ENCODE data around the gene RRP1B.
"Not testable (repeated sequence)": the region's sequence is repeated elsewhere in the genome, so short reads cannot be mapped to it uniquely, and the experiment has no call there.

Gene RRP1B

DNA sequence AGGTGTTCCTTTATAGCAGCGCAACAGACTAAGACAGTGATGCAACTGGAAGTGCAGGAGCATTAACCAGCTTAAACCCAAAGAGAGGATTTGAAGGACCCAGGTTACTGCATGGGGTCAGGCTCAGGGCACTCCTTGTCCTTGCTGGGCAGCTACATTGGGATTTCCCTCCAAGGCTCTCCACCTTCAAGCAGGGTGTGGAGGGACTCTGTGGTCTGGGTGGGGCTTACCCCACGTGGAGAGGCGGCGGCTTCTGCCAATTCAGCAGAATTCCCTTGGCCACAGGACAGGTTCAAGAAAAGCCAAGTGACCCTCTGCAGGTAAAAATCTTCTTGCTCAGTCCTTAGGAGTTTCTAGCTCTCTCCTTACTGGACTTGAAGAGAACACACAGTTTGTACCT, 6.5 kb downstream of the RRP1B start:
- H3K27ac ChIP-seq: no peak overlapping the region
- no peak for DNase-seq (ENCODE audit: low read depth, low spot score)

DNA sequence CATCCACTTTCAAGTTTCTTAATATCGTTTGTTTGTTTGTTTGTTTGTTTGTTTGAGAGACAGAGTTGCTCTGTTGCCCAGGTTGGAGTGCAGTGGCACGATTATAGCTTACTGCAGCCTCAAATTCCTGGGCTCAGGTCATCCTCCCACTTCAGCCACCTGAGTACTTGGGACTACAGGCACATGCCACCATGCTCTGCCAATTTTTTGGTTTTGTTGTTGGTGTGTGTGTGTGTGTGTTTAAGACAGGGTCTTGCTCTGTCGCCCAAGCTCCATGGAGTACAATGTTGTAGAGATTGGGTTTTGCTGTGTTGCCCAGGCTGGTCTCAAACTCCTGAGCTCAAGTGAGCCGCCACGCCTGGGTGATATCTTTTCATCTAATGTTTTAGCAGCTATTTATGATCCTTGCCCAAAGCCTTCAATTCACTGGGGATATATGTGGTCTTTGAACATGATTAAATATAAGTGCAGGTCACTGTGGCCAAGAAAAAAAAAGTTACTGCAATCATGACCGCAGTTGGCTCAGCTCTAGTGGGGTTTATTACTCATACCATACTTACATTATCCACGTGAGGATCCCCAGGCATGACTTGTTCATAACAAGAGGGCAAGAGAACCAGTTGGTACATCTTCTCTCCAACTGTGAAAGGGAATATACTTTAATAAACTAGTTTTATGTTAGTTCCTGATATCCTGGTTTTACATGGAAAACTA, 8.0 kb downstream of the RRP1B start:
- peak overlapping the region; percentile 51 for H3K27ac ChIP-seq
- DNase-seq (ENCODE audit: low read depth, low spot score): peak; percentile 14

DNA sequence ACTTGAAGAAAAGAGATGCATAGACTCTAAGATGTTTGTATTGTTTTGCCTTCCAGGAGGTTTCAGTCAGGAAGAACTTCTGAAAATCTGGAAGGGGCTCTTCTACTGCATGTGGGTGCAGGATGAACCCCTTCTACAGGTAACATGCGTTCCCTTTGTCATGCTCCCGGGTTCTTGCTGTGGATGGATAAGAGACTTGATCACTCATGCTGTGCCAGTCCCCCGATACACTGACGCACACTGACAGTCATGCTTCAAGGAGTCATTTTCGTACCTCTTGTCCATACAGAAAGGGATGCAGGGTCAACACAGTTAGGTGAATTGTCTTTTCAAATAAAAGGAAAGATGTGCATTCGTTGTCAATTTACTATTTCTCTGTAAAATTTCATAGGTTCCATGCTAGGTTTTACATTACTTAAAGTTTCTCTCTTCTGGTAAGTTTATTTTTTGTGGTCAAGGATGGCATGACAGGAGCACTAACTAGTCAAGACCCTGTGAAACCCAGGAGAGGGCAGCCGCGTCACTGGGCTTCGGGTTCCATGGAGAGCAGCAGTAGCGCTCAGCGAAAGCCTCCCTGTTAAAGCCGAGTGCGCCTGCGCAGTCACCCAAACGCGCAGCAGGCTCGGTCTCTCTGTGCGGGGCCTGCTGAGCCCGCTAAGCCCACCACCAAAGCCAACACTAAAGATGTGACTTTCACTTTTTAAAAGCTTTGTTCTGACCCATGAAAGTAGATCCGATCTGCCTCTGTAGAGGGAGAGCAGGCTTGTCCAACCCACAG, 10.7 kb downstream of the RRP1B start:
- H3K27ac ChIP-seq: no peak overlapping the region
- no peak for DNase-seq (ENCODE audit: low read depth, low spot score)

DNA sequence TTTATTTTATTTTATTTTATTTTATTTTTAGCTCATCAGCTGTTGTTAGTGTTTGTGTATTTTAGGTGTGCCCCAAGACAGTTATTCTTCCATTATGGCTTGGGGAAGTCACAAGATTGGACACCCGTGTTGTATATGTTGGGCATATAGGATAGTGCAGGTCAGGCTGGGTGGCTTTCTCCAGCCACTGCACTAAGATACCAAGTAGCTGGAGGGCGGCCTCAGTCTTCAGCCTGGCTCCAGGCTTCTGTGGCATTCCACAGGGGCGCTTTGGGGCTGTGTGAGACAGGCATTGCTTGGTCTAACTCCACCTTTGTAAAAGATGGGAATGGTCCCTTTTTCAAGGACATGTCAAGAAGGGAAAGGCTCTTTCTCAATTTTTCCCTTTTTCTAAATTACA, 16.5 kb downstream of the RRP1B start:
- no peak overlapping the region for H3K27ac ChIP-seq
- no peak for DNase-seq (ENCODE audit: low read depth, low spot score)

DNA sequence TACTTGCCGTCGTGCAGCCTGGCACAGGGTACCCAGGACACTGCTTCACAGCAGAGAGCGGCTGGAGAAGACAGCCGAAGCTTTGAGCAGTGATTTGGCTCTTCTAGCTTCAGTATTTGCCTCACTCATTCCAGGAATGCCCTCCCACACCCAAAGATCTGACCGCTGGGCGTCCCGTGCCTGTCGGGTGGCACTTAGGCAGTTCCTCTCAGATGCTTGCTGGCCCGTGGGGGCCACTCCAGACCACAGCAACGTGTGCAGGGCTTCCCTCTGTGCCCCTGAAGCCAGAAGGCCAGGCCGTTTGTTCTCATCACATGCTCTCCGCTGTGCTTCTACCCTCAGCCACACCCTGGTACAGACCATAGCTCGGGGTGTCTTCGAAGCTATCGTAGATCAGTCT, 17.0 kb downstream of the RRP1B start:
- DNase-seq (ENCODE audit: low read depth, low spot score): no peak
- no peak overlapping the region for H3K27ac ChIP-seq

DNA sequence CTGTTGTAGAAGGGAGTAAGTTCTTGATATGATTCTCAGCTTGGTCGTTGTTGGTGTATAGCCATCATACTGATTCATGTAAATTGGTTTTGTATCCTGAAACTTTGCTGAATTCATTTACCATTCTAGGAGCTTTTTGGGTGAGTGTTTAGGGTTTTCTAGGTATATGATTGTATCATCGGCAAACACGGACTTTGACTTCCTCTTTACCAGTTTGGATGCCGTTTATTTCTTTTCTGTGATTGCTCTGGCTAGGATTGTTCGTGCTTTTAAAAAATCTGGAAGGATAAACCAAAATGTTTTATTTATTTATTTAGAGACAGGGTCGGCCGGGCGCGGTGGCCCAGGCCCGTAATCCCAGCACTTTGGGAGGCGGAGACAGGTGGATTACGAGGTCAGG, 20.6 kb downstream of the RRP1B start:
- no peak for DNase-seq (ENCODE audit: low read depth, low spot score)
- H3K27ac ChIP-seq: no peak overlapping the region

DNA sequence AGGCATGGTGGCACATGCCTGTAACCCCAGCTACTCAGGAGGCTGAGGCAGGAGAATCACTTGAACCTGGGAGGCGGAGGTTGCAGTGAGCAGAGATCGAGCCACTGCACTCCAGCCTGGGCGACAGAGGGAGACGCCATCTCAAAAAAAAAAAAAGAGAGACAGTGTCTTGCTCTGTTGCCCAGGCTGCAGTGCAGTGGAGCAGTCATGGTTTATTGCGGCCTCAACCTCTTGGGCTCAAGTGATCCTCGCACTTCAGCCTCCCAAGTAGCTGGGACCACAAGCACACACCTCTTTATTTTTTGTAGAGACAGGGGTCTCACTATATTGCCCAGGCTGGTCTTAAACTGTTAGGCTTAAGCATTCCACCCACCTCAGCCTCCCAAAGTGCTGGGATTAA, 21.1 kb downstream of the RRP1B start:
- not testable (repeated sequence) for DNase-seq (ENCODE audit: low read depth, low spot score); H3K27ac ChIP-seq

DNA sequence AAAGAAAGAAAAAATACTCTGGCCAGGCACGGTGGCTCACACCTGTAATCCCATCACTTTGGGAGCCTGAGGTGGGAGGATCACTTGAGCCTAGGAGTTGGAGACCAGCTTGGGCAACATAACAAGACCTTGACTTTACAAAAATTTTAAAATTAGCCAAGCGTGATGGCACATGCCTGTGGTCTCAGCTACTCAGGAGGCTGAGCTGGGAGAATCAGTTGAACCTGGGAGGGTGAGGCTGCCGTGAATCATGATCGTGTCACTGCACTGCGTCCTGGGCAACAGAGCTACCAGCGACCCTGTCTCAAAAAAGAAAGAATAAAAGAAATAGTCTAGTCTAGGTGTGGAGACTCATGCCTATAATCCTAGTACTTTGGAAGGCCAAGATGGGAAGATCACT, 22.3 kb downstream of the RRP1B start:
- H3K27ac ChIP-seq: peak overlapping the region; percentile 46
- no peak for DNase-seq (ENCODE audit: low read depth, low spot score)

DNA sequence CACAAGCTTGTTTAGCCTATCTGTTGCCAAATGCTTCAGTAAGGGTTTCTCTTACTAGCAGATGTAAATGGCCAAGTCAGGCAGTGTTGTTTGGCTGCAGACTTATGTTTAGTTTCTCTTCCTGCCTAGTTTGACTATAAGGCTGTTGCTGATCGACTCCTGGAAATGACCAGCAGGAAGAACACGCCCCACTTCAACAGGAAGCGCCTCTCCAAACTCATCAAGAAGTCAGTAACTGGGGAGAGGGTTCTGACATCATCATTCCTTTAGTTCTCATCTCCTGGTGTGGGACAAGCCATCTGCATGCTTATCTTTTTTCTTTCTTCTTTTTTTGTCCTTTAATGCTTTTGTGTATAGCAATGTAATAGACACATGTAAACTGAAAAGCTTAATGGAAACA, 25.1 kb downstream of the RRP1B start:
- no peak overlapping the region for H3K27ac ChIP-seq
- no peak for DNase-seq (ENCODE audit: low read depth, low spot score)

DNA sequence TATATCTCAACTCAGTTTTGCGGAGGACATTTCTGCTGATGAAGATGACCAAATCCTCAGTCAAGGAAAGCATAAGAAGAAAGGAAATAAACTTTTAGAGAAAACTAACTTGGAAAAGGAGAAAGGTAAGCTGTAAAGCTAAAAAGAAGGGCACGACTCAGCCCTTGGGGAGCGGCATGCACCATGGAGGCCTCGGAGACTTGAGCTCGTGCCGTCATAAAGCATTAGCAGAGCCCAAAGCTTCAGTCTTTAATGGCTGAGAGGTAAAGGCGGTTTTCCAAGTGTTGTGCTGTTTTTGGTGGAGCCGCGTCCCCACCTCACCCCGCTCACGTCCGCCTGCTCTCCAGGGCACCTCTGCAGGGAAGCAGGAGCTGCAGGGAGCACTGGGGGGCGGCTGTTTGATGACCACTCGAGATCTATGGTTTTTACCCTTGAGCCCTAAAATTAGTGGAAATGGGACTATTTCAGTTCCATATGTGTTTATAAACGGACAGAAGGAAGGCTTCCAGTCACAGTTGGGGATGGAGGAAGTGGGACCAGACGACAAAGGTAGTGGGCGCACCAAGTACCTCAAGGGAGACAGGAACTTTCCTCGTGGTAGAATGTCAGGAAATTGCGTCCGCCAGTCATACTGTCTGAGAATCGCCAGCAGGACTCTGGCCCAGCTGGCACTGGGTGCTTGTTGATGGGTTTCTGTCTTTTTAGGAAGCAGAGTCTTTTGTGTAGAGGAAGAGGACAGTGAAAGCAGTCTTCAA, 27.6 kb downstream of the RRP1B start:
- no peak overlapping the region for H3K27ac ChIP-seq
- no peak for DNase-seq (ENCODE audit: low read depth, low spot score)

DNA sequence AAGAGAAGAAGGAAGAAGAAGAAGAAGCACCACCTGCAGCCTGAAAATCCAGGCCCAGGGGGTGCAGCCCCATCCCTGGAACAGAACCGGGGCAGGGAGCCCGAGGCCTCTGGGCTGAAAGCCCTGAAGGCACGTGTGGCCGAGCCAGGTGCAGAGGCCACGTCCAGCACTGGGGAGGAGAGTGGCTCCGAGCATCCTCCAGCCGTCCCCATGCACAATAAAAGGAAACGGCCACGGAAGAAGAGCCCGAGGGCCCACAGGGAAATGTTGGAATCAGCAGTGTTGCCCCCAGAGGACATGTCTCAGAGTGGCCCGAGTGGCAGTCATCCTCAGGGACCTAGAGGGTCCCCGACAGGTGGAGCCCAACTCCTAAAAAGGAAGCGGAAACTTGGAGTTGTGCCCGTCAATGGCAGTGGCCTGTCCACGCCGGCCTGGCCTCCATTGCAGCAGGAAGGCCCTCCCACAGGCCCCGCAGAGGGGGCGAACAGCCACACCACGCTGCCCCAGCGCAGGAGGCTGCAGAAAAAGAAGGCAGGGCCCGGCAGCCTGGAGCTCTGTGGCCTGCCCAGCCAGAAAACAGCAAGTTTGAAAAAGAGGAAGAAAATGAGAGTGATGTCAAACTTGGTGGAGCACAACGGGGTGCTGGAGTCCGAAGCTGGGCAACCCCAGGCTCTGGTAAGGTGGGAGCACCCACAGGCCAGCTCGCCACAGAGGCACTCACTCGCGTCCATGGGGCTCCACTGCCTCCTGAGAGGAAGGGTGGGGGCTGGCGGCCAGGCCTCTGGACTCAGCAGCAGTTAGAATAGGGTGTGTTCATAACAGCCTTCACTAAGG, 28.4 kb downstream of the RRP1B start:
- no peak for DNase-seq (ENCODE audit: low read depth, low spot score)
- H3K27ac ChIP-seq: no peak overlapping the region

DNA sequence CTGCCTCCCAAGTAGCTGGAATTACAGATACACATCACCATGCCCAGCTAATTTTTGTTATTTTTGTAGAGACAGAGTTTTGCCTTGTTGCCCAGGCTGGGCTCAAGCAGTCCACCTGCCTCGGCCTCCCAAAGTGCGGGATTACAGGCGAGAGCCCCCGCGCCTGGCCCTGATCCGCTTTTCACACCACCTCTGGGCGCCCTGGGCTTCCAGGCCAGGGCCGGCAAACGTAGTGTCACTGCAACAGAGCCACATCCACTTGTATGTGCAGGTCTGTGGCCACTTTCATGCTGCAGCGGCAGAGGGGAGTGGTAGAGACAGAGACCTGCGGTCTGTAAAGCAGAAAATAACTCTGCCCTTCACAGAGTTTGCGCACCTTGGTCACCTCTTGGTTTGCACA, 29.5 kb downstream of the RRP1B start:
- DNase-seq (ENCODE audit: low read depth, low spot score): no peak
- H3K27ac ChIP-seq: no peak overlapping the region

DNA sequence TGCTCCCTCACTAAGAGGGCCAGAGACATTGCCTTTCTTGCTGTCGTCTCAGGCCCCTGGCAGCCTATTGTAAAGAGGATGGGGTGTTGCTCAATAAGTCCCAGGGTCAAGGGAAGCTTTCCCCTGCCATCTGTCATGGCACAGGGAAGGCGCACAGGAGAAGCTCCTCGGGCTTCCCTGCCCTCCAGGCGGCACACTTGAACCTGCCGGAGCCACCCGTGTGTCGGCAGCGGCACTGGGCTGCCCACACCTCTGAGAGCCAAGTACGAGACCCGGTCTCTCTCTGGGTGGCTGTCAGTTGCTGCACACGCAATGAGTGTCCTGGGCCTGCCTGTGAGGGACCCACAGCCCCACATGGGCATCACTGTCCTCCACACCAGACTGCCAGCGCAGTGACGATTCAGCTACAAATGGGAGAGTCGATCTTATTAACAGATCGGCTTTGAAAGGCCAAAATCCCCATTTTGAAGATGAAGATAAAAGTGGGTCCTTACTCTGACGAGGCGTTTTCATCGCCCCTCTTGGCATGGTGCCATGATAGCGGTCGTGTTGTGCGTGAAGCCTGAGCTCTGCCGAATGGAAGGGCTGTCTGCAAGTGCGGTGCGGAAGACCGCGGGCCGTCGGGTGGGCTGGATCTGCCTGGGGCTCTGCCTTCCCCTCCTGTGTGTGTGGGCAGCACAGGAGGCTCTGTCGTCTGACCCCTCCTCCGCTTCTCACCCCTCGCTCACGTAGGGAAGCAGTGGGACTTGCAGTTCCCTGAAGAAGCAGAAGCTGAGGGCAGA, 30.4 kb downstream of the RRP1B start:
- DNase-seq (ENCODE audit: low read depth, low spot score): no peak

DNA sequence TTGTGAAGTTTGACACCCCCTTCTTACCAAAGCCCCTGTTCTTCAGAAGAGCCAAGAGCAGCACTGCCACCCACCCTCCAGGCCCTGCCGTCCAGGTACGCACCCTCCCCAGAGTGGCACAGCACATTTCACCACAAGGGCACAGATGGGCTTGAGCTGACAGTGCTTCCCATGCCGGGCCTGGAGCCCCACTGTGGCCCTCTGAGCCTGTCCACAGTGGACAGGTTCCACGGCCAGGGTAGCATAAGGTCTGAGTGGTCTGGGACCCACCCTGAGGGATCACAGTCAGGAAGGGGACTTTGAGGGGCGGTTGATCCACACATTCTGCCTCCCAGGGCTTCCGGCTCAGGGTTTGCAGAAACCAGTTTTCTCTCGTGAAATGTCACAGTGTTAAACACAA, 31.0 kb downstream of the RRP1B start:
- DNase-seq (ENCODE audit: low read depth, low spot score): no peak
- no peak overlapping the region for H3K27ac ChIP-seq

More for the DNA sequence above, 30.4 kb downstream of the RRP1B start:
- H3K27ac ChIP-seq: no peak overlapping the region

DNA sequence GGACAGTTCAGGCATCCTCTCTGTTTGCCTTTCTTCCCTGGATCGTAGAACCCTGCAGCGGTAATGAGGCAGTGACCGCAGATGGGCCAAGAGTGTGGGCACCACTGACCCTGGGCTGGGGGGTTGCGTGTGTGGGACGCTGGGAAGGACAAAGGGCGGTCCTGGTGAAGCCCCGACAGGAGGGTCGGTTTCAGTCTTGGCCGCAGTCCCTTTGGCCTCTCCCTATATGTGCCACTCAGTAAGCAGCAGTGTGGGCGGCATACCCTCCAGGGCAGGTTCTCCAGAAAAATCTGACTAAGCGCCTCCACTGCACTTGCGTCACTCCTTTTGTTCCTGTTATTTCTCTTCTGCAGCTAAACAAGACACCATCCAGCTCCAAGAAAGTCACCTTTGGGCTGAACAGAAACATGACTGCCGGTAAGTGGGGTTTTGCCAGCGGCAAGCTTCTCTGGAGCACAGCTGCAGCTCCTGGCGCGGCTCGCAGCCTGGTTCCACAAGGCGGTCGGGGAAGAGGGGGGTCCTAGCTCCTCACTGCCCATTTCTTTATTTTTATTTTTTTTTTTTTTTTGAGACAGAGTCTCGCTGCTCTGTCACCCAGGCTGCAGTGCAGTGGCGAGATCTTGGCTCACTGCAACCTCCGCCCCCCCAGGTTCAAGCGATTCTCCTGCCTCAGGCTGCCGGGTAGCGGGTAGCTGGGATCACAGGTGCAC, 31.9 kb downstream of the RRP1B start:
- DNase-seq (ENCODE audit: low read depth, low spot score): no peak
- H3K27ac ChIP-seq: no peak overlapping the region

DNA sequence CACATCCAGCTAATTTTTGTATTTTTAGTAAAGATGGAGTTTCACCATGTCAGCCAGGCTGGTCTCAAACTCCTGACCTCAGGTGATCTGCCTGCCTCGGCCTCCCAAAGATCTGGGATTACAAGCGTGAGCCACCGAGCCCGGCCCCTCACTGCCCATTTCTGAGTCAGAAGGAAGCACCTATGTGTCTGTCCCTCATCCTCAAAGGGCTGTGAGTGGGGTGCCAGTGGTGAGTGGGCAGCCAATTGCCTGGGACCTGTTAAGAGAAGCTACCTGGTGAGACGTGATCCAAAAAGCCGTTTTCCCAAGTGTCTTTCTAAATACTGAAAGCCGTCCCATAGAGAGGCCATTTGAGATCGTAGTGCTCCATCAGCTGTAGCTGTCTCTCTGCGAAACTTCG, 32.4 kb downstream of the RRP1B start:
- no peak for DNase-seq (ENCODE audit: low read depth, low spot score)
- H3K27ac ChIP-seq: no peak overlapping the region

DNA sequence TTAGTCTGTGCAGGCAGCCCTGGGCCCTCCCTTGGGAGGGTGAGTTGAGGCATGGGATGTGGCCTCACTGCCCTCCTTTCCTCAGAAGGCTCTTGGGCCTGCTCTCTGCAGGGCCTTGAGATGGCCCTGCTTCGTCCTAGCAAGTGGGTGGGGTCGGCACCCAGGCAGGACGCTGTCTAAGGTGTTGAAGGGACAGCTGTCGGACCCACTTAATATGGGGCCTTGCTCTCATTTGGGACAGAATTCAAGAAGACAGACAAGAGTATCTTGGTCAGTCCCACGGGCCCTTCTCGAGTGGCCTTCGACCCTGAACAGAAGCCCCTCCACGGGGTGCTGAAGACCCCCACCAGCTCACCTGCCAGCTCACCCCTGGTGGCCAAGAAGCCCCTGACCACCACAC, 33.6 kb downstream of the RRP1B start:
- no peak for DNase-seq (ENCODE audit: low read depth, low spot score)
- H3K27ac ChIP-seq: no peak overlapping the region

DNA sequence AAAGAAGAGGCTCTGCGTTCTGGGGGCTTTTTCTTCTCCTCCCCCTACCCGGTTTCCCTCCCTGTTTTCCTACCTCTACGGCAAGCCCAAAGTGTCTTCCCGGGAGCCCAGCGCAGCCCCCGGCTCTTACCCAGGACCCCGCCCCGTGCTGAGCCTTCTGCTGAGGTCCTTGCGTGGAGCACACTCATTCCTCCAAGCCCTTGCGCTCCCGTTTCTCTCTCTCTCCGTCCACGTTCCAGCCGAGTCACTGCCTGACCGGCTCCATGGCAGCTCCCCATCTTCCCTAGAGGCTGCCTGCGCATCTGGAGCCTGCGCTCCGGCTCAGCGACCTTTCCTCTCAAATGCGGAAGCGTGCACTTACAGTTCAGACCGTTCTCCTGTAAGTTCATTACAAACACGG, 34.6 kb downstream of the RRP1B start:
- DNase-seq (ENCODE audit: low read depth, low spot score): no peak
- H3K27ac ChIP-seq: no peak overlapping the region
